ENCODE measurements around the gene TLR8.

The TLR8 gene

DNA sequence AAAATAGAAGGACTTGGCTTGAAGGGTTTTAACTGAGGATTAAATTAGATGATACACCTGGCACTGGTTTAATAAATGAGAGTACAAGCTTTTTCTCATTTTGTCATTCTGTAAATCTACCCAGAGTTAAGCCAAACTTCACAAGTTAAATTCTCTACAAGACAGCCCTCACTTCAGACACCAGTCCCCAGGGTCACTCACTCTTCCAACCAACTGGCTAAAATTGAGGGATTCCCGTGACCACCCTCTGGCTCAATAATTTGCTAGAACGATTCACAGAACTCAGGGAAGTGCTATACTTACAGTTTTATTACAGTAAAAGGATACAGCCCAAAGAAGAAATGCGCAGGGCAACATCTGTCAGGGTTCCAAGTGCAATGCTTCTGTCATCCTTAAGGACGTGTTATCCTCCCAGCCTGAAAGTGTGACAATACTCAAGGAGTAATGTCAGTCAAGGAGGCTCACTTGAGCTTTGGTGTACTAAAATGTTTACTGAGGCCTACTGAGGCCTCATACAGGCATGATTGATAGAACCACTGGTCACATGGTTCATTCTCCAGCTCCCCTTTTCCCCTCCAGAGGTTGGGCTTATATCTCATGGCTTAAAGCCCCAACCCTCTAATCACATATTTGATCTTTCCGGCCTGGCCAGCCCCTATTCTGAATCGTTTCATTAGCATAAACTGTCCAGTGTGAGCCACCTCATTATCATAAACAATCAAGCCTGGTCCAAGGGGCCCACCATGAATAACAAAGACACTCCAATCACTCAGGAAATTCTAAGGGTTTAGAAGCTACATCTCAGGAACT is 58.9 kb downstream of the TLR8 start:
- Histone ChIP-seq H3K27me3 (ENCODE audit: insufficient read depth, poor library complexity, severe bottlenecking) (no peaks in the 10 kb centered on the region), H3K27ac (ENCODE audit: poor library complexity, severe bottlenecking) (no peak overlapping the region), H3K4me1 (ENCODE audit: insufficient read depth, poor library complexity, severe bottlenecking) (no peaks in the 10 kb centered on the region), H3K4me3 (ENCODE audit: severe bottlenecking) (no peak overlapping the region), H3K9me3 (ENCODE audit: severe bottlenecking) (no peaks in the 10 kb centered on the region), H3K36me3 (ENCODE audit: low read depth) (no peaks in the 10 kb centered on the region)
- ATAC-seq (ENCODE audit: low read depth) (no peak), DNase-seq (ENCODE audit: low spot score) (no peak)
- TF ChIP-seq, protein P1, sequence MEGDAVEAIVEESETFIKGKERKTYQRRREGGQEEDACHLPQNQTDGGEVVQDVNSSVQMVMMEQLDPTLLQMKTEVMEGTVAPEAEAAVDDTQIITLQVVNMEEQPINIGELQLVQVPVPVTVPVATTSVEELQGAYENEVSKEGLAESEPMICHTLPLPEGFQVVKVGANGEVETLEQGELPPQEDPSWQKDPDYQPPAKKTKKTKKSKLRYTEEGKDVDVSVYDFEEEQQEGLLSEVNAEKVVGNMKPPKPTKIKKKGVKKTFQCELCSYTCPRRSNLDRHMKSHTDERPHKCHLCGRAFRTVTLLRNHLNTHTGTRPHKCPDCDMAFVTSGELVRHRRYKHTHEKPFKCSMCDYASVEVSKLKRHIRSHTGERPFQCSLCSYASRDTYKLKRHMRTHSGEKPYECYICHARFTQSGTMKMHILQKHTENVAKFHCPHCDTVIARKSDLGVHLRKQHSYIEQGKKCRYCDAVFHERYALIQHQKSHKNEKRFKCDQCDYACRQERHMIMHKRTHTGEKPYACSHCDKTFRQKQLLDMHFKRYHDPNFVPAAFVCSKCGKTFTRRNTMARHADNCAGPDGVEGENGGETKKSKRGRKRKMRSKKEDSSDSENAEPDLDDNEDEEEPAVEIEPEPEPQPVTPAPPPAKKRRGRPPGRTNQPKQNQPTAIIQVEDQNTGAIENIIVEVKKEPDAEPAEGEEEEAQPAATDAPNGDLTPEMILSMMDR (IDR thresholded peaks at IDR 0.05; ENCODE audit: poor library complexity, severe bottlenecking) = no peak

DNA sequence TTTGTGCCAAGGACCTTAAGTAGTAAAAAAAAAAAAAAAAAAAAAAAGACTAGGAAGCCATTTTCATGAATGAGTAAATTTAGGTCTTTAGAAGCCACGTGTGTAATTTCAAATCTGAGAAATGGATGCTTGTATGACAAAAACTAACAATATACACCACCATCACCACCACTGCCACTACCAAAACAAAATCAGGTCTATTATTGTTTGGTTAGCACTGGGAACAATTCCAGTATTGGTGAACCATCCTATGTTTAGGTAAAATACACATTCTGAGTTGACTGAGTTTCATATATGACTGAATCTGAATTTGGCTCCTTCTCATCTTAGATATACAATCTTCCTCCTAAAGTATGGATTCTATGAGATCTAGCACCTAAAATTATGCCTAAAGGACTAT is 59.7 kb downstream of the TLR8 start:
- H3K4me3 ChIP-seq (ENCODE audit: severe bottlenecking) = no peak overlapping the region
- no peak overlapping the region for H3K27ac ChIP-seq (ENCODE audit: poor library complexity, severe bottlenecking)
- H3K9me3 ChIP-seq (ENCODE audit: severe bottlenecking) = no peaks in the 10 kb centered on the region
- no peaks in the 10 kb centered on the region for H3K27me3 ChIP-seq (ENCODE audit: insufficient read depth, poor library complexity, severe bottlenecking)
- no peaks in the 10 kb centered on the region for H3K36me3 ChIP-seq (ENCODE audit: low read depth)
- TF ChIP-seq, protein P1 (IDR thresholded peaks at IDR 0.05; ENCODE audit: poor library complexity, severe bottlenecking) = no peak
- H3K4me1 ChIP-seq (ENCODE audit: insufficient read depth, poor library complexity, severe bottlenecking) = no peaks in the 10 kb centered on the region
- ATAC-seq (ENCODE audit: low read depth) (no peak), DNase-seq (ENCODE audit: low spot score) (no peak)

DNA sequence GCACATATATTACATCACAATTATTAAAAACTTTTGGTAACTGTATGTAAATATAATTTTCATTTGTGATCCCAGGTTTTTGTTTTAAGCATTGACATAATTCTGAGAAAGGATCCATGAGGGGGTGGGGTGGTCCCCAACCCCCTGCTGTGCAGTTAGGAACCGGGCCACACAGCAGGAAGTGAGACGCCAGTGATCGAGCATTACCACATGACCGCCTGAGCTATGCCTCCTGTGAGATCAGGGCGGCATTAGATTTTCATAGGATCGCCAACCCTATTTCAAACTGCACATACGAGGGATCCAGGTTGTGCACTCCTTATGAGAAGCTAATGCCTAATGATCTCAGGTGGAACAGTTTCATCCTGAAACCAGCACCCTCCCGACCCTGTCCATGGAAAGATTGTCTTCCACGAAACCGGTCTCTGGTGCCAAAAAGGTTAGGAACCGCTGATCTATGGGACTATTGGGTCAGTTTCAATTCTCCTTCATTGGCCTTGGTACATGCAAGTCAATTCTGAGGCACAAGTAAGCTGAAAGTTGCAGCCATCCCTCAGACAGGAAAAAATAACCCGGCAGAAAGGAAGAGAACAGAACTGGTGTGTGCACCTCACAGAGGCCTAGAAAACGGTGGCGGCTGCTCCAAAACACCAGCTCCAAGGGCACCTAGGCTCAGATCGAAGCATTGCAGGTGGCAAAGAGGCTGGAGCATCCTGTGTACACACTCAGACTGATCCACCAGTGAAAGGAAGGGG is 61.5 kb downstream of the TLR8 start:
- H3K4me1 ChIP-seq (ENCODE audit: insufficient read depth, poor library complexity, severe bottlenecking) = no peaks in the 10 kb centered on the region
- H3K27ac ChIP-seq (ENCODE audit: poor library complexity, severe bottlenecking) = no peak overlapping the region

DNA sequence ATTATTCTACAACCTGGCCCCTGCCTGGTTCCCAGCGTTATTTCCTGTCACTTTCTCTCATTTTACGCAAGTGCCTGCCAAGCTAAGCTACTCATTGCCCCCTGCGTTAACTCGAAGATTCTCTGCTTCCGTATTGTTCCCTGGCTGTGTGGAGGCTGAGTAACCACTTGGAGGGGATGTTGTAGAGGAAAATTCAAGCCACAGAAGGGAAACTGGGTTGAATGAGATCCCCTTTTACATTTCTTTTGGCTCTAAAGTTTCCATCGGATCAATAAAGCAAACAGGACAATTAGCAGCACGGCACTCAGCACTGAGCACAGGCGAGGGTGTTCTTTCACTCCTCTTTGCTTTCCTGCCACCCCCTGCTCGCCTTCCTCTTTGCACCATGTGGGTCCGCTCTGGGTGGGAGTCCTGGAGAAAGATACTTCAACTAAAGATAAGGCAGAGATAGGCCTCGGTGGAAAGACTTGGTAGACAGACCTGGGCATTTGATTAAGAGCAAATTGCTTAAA is 64.3 kb downstream of the TLR8 start:
- H3K9me3 ChIP-seq (ENCODE audit: severe bottlenecking) = no peaks in the 10 kb centered on the region
- H3K27me3 ChIP-seq (ENCODE audit: insufficient read depth, poor library complexity, severe bottlenecking) = no peaks in the 10 kb centered on the region
- ATAC-seq (ENCODE audit: low read depth) (peak; percentile 43; the same call in 1 of the 3 replicates), DNase-seq (ENCODE audit: low spot score) (no peak)
- peaks cover 8% of the 10 kb centered on the region for H3K36me3 ChIP-seq (ENCODE audit: low read depth)
- no peak overlapping the region for H3K27ac ChIP-seq (ENCODE audit: poor library complexity, severe bottlenecking)
- H3K4me1 ChIP-seq (ENCODE audit: insufficient read depth, poor library complexity, severe bottlenecking) = peaks cover 5% of the 10 kb centered on the region
- TF ChIP-seq, protein P1 (IDR thresholded peaks at IDR 0.05; ENCODE audit: poor library complexity, severe bottlenecking) = peak; percentile 23
- no peak overlapping the region for H3K4me3 ChIP-seq (ENCODE audit: severe bottlenecking)

More for the DNA sequence above, 61.5 kb downstream of the TLR8 start:
- H3K9me3 ChIP-seq (ENCODE audit: severe bottlenecking) = no peaks in the 10 kb centered on the region
- H3K4me3 ChIP-seq (ENCODE audit: severe bottlenecking) = no peak overlapping the region
- TF ChIP-seq, protein P1 (IDR thresholded peaks at IDR 0.05; ENCODE audit: poor library complexity, severe bottlenecking) = no peak
- no peaks in the 10 kb centered on the region for H3K27me3 ChIP-seq (ENCODE audit: insufficient read depth, poor library complexity, severe bottlenecking)
- DNase-seq (ENCODE audit: low spot score) (no peak), ATAC-seq (ENCODE audit: low read depth) (no peak)
- H3K36me3 ChIP-seq (ENCODE audit: low read depth) = no peaks in the 10 kb centered on the region

Data from RWPE2 (cell line).